Measurements from ENCODE around the gene BCO2.
"Not testable (repeated sequence)": the region's sequence is repeated elsewhere in the genome, so short reads cannot be mapped to it uniquely, and the experiment has no call there.

DNA sequence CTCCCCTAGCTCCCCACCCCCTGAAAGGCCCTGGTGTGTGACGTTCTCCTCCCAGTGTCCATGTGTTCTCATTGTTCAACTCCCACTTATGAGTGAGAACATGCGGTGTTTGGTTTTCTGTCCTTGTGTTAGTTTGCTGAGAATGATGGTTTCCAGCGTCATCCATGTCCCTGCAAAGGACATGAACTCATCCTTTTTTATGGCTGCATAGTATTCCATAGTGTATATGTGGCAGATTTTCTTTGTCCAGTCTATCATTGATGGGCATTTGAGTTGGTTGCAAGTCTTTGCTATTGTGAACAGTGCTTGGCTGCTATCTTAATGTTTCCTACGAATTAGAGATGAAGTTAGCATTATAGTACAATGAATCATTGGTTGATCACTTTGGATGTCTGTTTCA, 23.8 kb downstream of the BCO2 start:
- TF ChIP-seq, protein P1, sequence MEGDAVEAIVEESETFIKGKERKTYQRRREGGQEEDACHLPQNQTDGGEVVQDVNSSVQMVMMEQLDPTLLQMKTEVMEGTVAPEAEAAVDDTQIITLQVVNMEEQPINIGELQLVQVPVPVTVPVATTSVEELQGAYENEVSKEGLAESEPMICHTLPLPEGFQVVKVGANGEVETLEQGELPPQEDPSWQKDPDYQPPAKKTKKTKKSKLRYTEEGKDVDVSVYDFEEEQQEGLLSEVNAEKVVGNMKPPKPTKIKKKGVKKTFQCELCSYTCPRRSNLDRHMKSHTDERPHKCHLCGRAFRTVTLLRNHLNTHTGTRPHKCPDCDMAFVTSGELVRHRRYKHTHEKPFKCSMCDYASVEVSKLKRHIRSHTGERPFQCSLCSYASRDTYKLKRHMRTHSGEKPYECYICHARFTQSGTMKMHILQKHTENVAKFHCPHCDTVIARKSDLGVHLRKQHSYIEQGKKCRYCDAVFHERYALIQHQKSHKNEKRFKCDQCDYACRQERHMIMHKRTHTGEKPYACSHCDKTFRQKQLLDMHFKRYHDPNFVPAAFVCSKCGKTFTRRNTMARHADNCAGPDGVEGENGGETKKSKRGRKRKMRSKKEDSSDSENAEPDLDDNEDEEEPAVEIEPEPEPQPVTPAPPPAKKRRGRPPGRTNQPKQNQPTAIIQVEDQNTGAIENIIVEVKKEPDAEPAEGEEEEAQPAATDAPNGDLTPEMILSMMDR (conservative IDR thresholded peaks at IDR 0.05), result not testable (repeated sequence)
- TF ChIP-seq ZFX (IDR thresholded peaks at IDR 0.05), result not testable (repeated sequence)

Data from C4-2B (cell line).